Endothelial cell of umbilical vein (primary cell): Measurements from ENCODE around the gene REEP5. TPM values are rescaled to one million over a fixed set of nuclear protein-coding genes. Genes with fewer than 3 reads are reported as not detected.

Source experiments
- BruUV-seq: library from RNA; stranded (reverse); fragments of 400-500 nt; replicated peaks from 2 replicates; lab custom pipeline; 2021; lab: Mats Ljungman, UMichigan
- CTCF ChIA-PET: fragments of 300-600, 350-600 bp; sonication (Branson Sonifier 250); formaldehyde crosslinking; loops from one replicate; lab custom pipeline; 2021; ENCODE audit warnings: antibody characterized with exemption, inconsistent platforms; lab: Charles Lee
- POLR2A ChIA-PET: fragments of 300-600, 350-600 bp; sonication (Branson Sonifier 250); formaldehyde crosslinking; loops from one replicate; lab custom pipeline; 2021; ENCODE audit warnings: antibody characterized with exemption, inconsistent platforms; lab: Charles Lee
- DNase-seq: peaks from one replicate; pipeline ENCODE4 v3.0.0-alpha.2; 2011; ENCODE audit warnings: low read depth, low spot score
- FAIRE-seq: peaks from 2 replicates; lab custom pipeline; 2011; peaks lifted over from hg19 to GRCh38; lab: Jason Lieb, UNC
- H2AFZ ChIP-seq: 2 replicates; pipeline ENCODE4 v1.6.0; 2012; ENCODE audit warnings: low read depth, low read length, control low read depth, inconsistent platforms
- H3K27ac ChIP-seq: 2 replicates; pipeline ENCODE4 v1.5.1; 2011; ENCODE audit warnings: low read depth, mild to moderate bottlenecking, control low read depth, low read length, moderate library complexity; ENCODE audit not compliant: insufficient read depth
- H3K27me3 ChIP-seq, 2 experiments: 2 replicates each; pipeline versions ENCODE4 v1.6.0 to v1.6.1; 2011; ENCODE audit warnings: low read length in 2 of 2, mixed read lengths in 1 of 2; ENCODE audit not compliant: control insufficient read depth in 2 of 2, insufficient read depth in 2 of 2
- H3K36me3 ChIP-seq, 2 experiments: 2 replicates in 1 of 2; 3 replicates in 1 of 2; pipeline ENCODE4 v1.5.1; 2011; ENCODE audit warnings: low read length in 2 of 2, mild to moderate bottlenecking in 1 of 2, moderate library complexity in 1 of 2; ENCODE audit not compliant: control insufficient read depth in 2 of 2, insufficient read depth in 2 of 2; ENCODE audit errors: extremely low read depth in 1 of 2
- H3K4me1 ChIP-seq: 3 replicates; pipeline ENCODE4 v1.5.1; 2011; ENCODE audit warnings: mild to moderate bottlenecking, low read length; ENCODE audit not compliant: control insufficient read depth, insufficient read depth; ENCODE audit errors: extremely low read depth
- H3K4me2 ChIP-seq: 2 replicates; pipeline ENCODE4 v1.6.1; 2011; ENCODE audit warnings: low read length, control low read depth, mixed read lengths; ENCODE audit not compliant: insufficient read depth
- H3K4me3 ChIP-seq, 3 experiments: fragments of 200-600 bp in 1 of 3; sonication (generic), shearing (Covaris generic) in 1 of 3; replicated peaks in 1 of 3; 2 replicates each; pipeline ENCODE4 v1.5.1; 2011 to 2016; ENCODE audit warnings: control low read depth in 3 of 3, low read length in 3 of 3, mild to moderate bottlenecking in 2 of 3, inconsistent platforms in 1 of 3, low read depth in 1 of 3, moderate library complexity in 1 of 3; ENCODE audit not compliant: insufficient read depth in 1 of 3
- H3K79me2 ChIP-seq: 2 replicates; pipeline ENCODE4 v1.6.0; 2012; ENCODE audit warnings: low read length, inconsistent platforms; ENCODE audit not compliant: control insufficient read depth, insufficient read depth
- H3K9ac ChIP-seq: replicated peaks from 2 replicates; pipeline ENCODE3; 2011; ENCODE audit warnings: low read length, control low read depth; ENCODE audit not compliant: insufficient read depth; ENCODE audit errors: extremely low read depth
- H3K9me1 ChIP-seq: replicated peaks from 3 replicates; pipeline ENCODE4 v1.6.0; 2011; ENCODE audit warnings: mild to moderate bottlenecking, low read length; ENCODE audit not compliant: control insufficient read depth, insufficient read depth; ENCODE audit errors: extremely low read depth
- H3K9me3 ChIP-seq: replicated peaks from 2 replicates; pipeline ENCODE4 v1.5.1; 2012; ENCODE audit warnings: low read length, inconsistent platforms; ENCODE audit not compliant: control insufficient read depth, insufficient read depth
- H4K20me1 ChIP-seq: replicated peaks from 2 replicates; pipeline ENCODE3; 2011; ENCODE audit warnings: mild to moderate bottlenecking, low read length; ENCODE audit not compliant: control insufficient read depth, insufficient read depth; ENCODE audit errors: extremely low read depth
- EZH2 ChIP-seq: IDR thresholded peaks from 2 replicates; pipeline ENCODE4 v1.6.1; 2012; ENCODE audit warnings: borderline replicate concordance, low read depth, mild to moderate bottlenecking, moderate library complexity, low read length, inconsistent platforms; ENCODE audit not compliant: severe bottlenecking
- FOS ChIP-seq: IDR thresholded peaks from 2 replicates; pipeline ENCODE4 v1.6.1; 2011; ENCODE audit warnings: mild to moderate bottlenecking, low read length, moderate library complexity, borderline replicate concordance; ENCODE audit not compliant: insufficient read depth
- GATA2 ChIP-seq: IDR thresholded peaks from 2 replicates; pipeline ENCODE4 v1.7.0; 2011; ENCODE audit warnings: low read depth, mild to moderate bottlenecking, moderate library complexity, mixed read lengths, low read length; ENCODE audit not compliant: insufficient read length, insufficient read depth
- JUN ChIP-seq: IDR thresholded peaks from 2 replicates; pipeline ENCODE4 v1.6.1; 2011; ENCODE audit warnings: borderline replicate concordance, low read depth; ENCODE audit not compliant: insufficient read length, insufficient read depth
- MYC ChIP-seq: IDR thresholded peaks from one replicate; pipeline ENCODE4 v1.6.1; 2011; ENCODE audit warnings: mild to moderate bottlenecking, low read depth, low read length
- POLR2A ChIP-seq: IDR thresholded peaks from 2 replicates; pipeline ENCODE4 v1.6.1; 2012; ENCODE audit warnings: low read depth, mild to moderate bottlenecking, control low read depth, low read length
- POLR2AphosphoS5 ChIP-seq: IDR thresholded peaks from 2 replicates; pipeline ENCODE4 v1.6.1; 2012; ENCODE audit warnings: low read depth, mild to moderate bottlenecking, control low read depth, low read length, moderate library complexity; ENCODE audit not compliant: insufficient read depth
- dilution Hi-C: fragments of 300-500 bp; cut with MboI; formaldehyde crosslinking; loops from one replicate; pipeline ENCODE4 v1.15.0; 2019; ENCODE audit warnings: low sequenced_read_pairs; ENCODE audit not compliant: extremely low pct_ligation_motif_present
- intact Hi-C: fragments of 100-400 bp; cut with micrococcal nuclease; formaldehyde crosslinking; loops from one replicate; pipeline ENCODE4 v1.10.0; 2022
- polyA plus RNA-seq, 4 experiments: library from polyadenylated mRNA; depleted of rRNA in 3 of 4; stranded (reverse) in 3 of 4; unstranded in 1 of 4; fragments of >200 nt; gene quantifications; 2 replicates each; pipeline versions ENCODE4 v1.2.1 to v1.2.3, GENCODE V29; 2011 to 2012; ENCODE audit warnings: missing spikeins in 1 of 4
- total RNA-seq: library from RNA; stranded (reverse); gene quantifications from 2 replicates; pipeline ENCODE4 v1.2.3, GENCODE V29; 2021
- TF ChIP-seq, protein P1 (sequence below): IDR thresholded peaks from 2 replicates; pipeline ENCODE4 v1.6.1; 2011; ENCODE audit not compliant: insufficient read depth, insufficient read length
- TF ChIP-seq, protein P2 (sequence below), 2 donors: IDR thresholded peaks; 1 replicate in 1 of 2; 2 replicates in 1 of 2; pipeline ENCODE4 v1.5.1; 2011; ENCODE audit warnings: low read length in 2 of 2, mild to moderate bottlenecking in 2 of 2, moderate library complexity in 2 of 2, control low read depth in 1 of 2, inconsistent platforms in 1 of 2, low read depth in 1 of 2; ENCODE audit not compliant: insufficient read depth in 1 of 2; ENCODE audit errors: extremely low read depth in 1 of 2

REEP5 gene
- total and polyA plus RNA-seq, 2 donors (not counting 3 experiments of a cell fraction or from before 2014, with no cell fraction given) = 98.0 to 163 TPM

DNA sequence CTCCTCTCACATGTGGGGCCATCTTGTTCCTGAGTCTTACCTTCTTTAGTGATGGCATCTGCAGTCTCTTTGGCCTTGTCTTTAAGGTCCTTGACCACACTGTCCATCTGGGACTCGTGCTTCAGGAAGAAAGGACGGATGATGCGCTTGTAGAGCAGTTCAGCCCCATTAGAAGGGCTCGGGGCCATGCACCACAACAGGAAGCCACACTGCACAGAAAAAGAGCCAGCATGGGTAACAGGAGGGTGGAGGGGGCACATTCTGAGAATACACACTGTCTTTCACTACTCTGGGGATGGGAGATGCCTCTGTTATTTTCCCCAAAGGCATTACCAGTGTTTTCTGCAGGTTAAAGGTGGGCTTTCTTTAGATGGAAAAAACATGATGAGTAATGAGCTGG, 35.1 kb downstream of the REEP5 start:
- Histone ChIP-seq H3K27ac (no peak overlapping the region), H3K9ac (no peak overlapping the region), H3K4me1 (no peaks in the 10 kb centered on the region), H3K4me3 (no peak overlapping the region), H3K4me2 (no peak overlapping the region), H3K79me2 (peaks cover 2% of the 10 kb centered on the region), H3K36me3 (peaks cover 17 to 19% of the 10 kb centered on the region in 2 experiments), H3K27me3 (no peaks in the 10 kb centered on the region), H2AFZ (no peak overlapping the region), H4K20me1 (no peaks in the 10 kb centered on the region), H3K9me1 (no peaks in the 10 kb centered on the region), H3K9me3 (no peaks in the 10 kb centered on the region)
- ChIA-PET POLR2A (no interaction called here), CTCF (interaction anchor here (0.6 to 1.7 kb wide), 2 partner anchors 16 to 38 kb away, joined by 3 to 4 read pairs; no protein-coding TSS in a partner anchor)
- intact Hi-C loops = no loop called here
- TF ChIP-seq POLR2A (no peak), FOS (no peak), GATA2 (no peak), POLR2AphosphoS5 (no peak), EZH2 (no peak), JUN (no peak), MYC (no peak)
- TF ChIP-seq, protein P1, sequence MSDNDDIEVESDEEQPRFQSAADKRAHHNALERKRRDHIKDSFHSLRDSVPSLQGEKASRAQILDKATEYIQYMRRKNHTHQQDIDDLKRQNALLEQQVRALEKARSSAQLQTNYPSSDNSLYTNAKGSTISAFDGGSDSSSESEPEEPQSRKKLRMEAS = no peak
- TF ChIP-seq, protein P2, sequence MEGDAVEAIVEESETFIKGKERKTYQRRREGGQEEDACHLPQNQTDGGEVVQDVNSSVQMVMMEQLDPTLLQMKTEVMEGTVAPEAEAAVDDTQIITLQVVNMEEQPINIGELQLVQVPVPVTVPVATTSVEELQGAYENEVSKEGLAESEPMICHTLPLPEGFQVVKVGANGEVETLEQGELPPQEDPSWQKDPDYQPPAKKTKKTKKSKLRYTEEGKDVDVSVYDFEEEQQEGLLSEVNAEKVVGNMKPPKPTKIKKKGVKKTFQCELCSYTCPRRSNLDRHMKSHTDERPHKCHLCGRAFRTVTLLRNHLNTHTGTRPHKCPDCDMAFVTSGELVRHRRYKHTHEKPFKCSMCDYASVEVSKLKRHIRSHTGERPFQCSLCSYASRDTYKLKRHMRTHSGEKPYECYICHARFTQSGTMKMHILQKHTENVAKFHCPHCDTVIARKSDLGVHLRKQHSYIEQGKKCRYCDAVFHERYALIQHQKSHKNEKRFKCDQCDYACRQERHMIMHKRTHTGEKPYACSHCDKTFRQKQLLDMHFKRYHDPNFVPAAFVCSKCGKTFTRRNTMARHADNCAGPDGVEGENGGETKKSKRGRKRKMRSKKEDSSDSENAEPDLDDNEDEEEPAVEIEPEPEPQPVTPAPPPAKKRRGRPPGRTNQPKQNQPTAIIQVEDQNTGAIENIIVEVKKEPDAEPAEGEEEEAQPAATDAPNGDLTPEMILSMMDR (IDR thresholded peaks at IDR 0.05; ENCODE audit: extremely low read depth in 1 of 2, insufficient read depth in 1 of 2, low read depth in 1 of 2, low read length in 2 of 2) = no peak
- dilution Hi-C loops = no loop called here
- DNase-seq = no peak
- no peak for FAIRE-seq
- BruUV-seq = no TSS peak
